ENCODE measurements around the gene CCDC177. TPM values are rescaled to one million over a fixed set of nuclear protein-coding genes. Genes with fewer than 3 reads are reported as not detected.

The CCDC177 gene
- total RNA-seq, 2 experiments from 2014 or later: not detected

GRCh38 chr14:69619012-69619411, 44.3 kb upstream of the CCDC177 start:
- H3K4me3 Mint-ChIP-seq: peak overlapping the region; percentile 7
- H3K9me3 Mint-ChIP-seq: no peaks in the 10 kb centered on the region
- peaks cover 92% of the 10 kb centered on the region for H3K4me1 Mint-ChIP-seq (ENCODE audit: low read depth)
- no peak for DNase-seq
- intact Hi-C loops (cut with micrococcal nuclease): no loop called here
- peak; percentile 26 for ATAC-seq
- TF ChIP-seq CTCF (IDR thresholded peaks at IDR 0.05): no peak
- no peaks in the 10 kb centered on the region for H3K27me3 Mint-ChIP-seq
- POLR2A ChIA-PET: no interaction called here
- CTCF ChIA-PET: no interaction called here
- peak overlapping the region; percentile 92 for H3K27ac Mint-ChIP-seq
- peaks cover 55% of the 10 kb centered on the region for H3K36me3 Mint-ChIP-seq (ENCODE audit: low read depth)

GRCh38 chr14:69617796-69618195, 43.1 kb upstream of the CCDC177 start:
- Mint-ChIP-seq H3K9me3 (no peaks in the 10 kb centered on the region), H3K27me3 (no peaks in the 10 kb centered on the region), H3K4me3 (no peak overlapping the region), H3K27ac (peak overlapping the region; percentile 92), H3K36me3 (ENCODE audit: low read depth) (peaks cover 51% of the 10 kb centered on the region), H3K4me1 (ENCODE audit: low read depth) (peaks cover 90% of the 10 kb centered on the region)
- ChIA-PET CTCF (interaction anchor here (2.3 to 3.2 kb wide), 2 partner anchors 12 to 56 kb away, joined by 10 to 12 read pairs; no protein-coding TSS in a partner anchor), POLR2A (interaction anchor here (4.0 kb wide), 1 partner anchor 57 kb away, joined by 21 read pairs; no protein-coding TSS in a partner anchor)
- no peak for TF ChIP-seq CTCF (IDR thresholded peaks at IDR 0.05)
- DNase-seq (no peak), ATAC-seq (no peak)
- intact Hi-C loops (cut with micrococcal nuclease): no loop called here

GRCh38 chr14:69616408-69616773, 41.7 kb upstream of the CCDC177 start:
- intact Hi-C loops (cut with micrococcal nuclease): no loop called here
- Mint-ChIP-seq H3K36me3 (ENCODE audit: low read depth) (peaks cover 54% of the 10 kb centered on the region), H3K27ac (peak overlapping the region; percentile 92), H3K9me3 (no peaks in the 10 kb centered on the region), H3K27me3 (no peaks in the 10 kb centered on the region), H3K4me1 (ENCODE audit: low read depth) (peaks cover 79% of the 10 kb centered on the region), H3K4me3 (peak overlapping the region; percentile 96)
- no peak for ATAC-seq
- no peak for TF ChIP-seq CTCF (IDR thresholded peaks at IDR 0.05)
- ChIA-PET CTCF (interaction anchor here (0.6 to 3.2 kb wide), 5 partner anchors 11 to 1367 kb away, joined by 3 to 12 read pairs (median 4); partner anchors contain the start of gene SRSF5), POLR2A (interaction anchor here (1.0 to 4.0 kb wide), 4 partner anchors 9 to 88 kb away, joined by 3 to 21 read pairs (median 13); no protein-coding TSS in a partner anchor)
- no peak for DNase-seq

GRCh38 chr14:69615496-69616407, 41.1 kb upstream of the CCDC177 start:
- H3K27me3 Mint-ChIP-seq: no peaks in the 10 kb centered on the region
- peak; percentile 14 for TF ChIP-seq CTCF (IDR thresholded peaks at IDR 0.05)
- H3K27ac Mint-ChIP-seq: peak overlapping the region; percentile 92
- ChIA-PET POLR2A (interaction anchor here (1.0 to 4.0 kb wide), 6 partner anchors 9 to 152 kb away, joined by 3 to 21 read pairs (median 6); no protein-coding TSS in a partner anchor), CTCF (interaction anchor here (0.6 to 3.2 kb wide), 9 partner anchors 10 to 1368 kb away, joined by 3 to 12 read pairs (median 4); partner anchors contain the start of gene SRSF5)
- no peaks in the 10 kb centered on the region for H3K9me3 Mint-ChIP-seq
- H3K4me1 Mint-ChIP-seq (ENCODE audit: low read depth): peaks cover 76% of the 10 kb centered on the region
- peak; percentile 54 for DNase-seq
- H3K4me3 Mint-ChIP-seq: peak overlapping the region; percentile 96
- H3K36me3 Mint-ChIP-seq (ENCODE audit: low read depth): peaks cover 54% of the 10 kb centered on the region
- ATAC-seq: peak; percentile 32
- intact Hi-C loops (cut with micrococcal nuclease): no loop called here
